ENCODE results near the gene CDK9.
"Not testable (repeated sequence)": the region's sequence is repeated elsewhere in the genome, so short reads cannot be mapped to it uniquely, and the experiment has no call there.

Gene CDK9

DNA sequence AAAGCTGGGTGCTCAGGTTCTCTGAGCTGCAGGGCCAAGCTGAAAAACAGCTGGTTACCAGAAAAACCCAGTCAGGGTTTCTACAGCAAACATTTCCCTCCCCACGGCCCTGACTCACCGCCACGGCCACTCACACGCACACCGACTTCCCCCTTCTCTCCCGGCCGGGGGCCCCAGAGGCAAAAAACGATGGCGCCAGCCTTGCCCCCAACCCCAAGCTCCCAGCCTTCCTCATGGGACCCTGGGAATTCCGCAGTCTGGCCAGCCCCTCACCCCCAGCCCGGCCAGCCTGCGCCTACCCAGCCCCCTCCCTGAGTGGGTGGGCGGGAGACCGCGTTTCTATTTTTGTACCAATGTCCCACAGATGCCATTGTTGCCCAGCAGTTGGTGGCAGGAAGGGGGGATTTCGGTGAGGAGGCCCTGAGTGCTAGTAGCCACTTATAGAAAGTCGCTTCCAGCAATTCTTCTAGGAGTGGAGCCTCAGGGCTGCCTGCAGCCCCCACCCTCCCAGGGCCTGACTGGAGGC lies 50.2 kb downstream of the CDK9 start:
- Histone ChIP-seq H3K18ac (ENCODE audit: low read length) (peak overlapping the region; percentile 70), H3K27ac (replicated peaks; ENCODE audit: low read length) (peak overlapping the region; percentile 29), H2BK120ac (ENCODE audit: low read depth, low read length) (no peak overlapping the region), H3K14ac (ENCODE audit: low read length) (no peak overlapping the region), H3K4me1 (ENCODE audit: control insufficient read depth in 2 of 2, insufficient read depth in 1 of 2, low read depth in 1 of 2, low read length in 2 of 2) (peaks cover 15 to 25% of the 10 kb centered on the region in 2 donors), H2AFZ (ENCODE audit: low read length) (peak overlapping the region; percentile 86), H2BK15ac (ENCODE audit: low read length) (peak overlapping the region; percentile 15), H2BK5ac (ENCODE audit: low read length) (peak overlapping the region; percentile 47), H3K79me1 (ENCODE audit: low read depth, low read length) (no peaks in the 10 kb centered on the region), H3K27me3 (ENCODE audit: control insufficient read depth in 3 of 3, insufficient read depth in 3 of 3, low read depth in 1 of 3, low read length in 3 of 3) (no peaks in the 10 kb centered on the region), H2BK12ac (ENCODE audit: low read length) (no peak overlapping the region), H4K8ac (ENCODE audit: low read depth, low read length) (no peak overlapping the region), H3K9ac (ENCODE audit: low read depth, low read length, poor library complexity) (no peak overlapping the region), H3K23ac (ENCODE audit: low read depth, low read length, poor library complexity) (no peak overlapping the region), H3K36me3 (replicated peaks in 1 of 2; ENCODE audit: control insufficient read depth in 2 of 2, insufficient read depth in 2 of 2, low read length in 2 of 2) (no peaks in the 10 kb centered on the region), H3K4me2 (ENCODE audit: insufficient read depth, low read length, poor library complexity, severe bottlenecking) (no peak overlapping the region), H3K4me3 (ENCODE audit: low read length in 2 of 2) (no peak overlapping the region), H3K4ac (ENCODE audit: low read length) (no peak overlapping the region), H3K9me3 (replicated peaks in 1 of 2; ENCODE audit: control insufficient read depth in 2 of 2, insufficient read depth in 1 of 2, low read depth in 1 of 2, low read length in 2 of 2) (no peaks in the 10 kb centered on the region), H2AK5ac (ENCODE audit: low read depth, low read length) (peak overlapping the region; percentile 0), H4K91ac (ENCODE audit: low read depth, low read length, poor library complexity) (no peak overlapping the region)
- WGBS, 2 donors (ENCODE audit: extremely low coverage in 2 of 2, insufficient read length in 2 of 2, insufficient replicate concordance in 1 of 2): no CpG with 5 or more reads among the region's 17 CpGs
- DNase-seq (ENCODE audit: low spot score): no peak

GRCh38 chr9:127836561-127836960 lies 50.7 kb downstream of the CDK9 start:
- H2AK5ac ChIP-seq (ENCODE audit: low read depth, low read length); H4K8ac ChIP-seq (ENCODE audit: low read depth, low read length); H3K23ac ChIP-seq (ENCODE audit: low read depth, low read length, poor library complexity); H3K9ac ChIP-seq (ENCODE audit: low read depth, low read length, poor library complexity); H2BK15ac ChIP-seq (ENCODE audit: low read length); H2BK5ac ChIP-seq (ENCODE audit: low read length); H3K4me2 ChIP-seq (ENCODE audit: insufficient read depth, low read length, poor library complexity, severe bottlenecking); H3K9me3 ChIP-seq (replicated peaks in 1 of 2; ENCODE audit: control insufficient read depth in 2 of 2, insufficient read depth in 1 of 2, low read depth in 1 of 2, low read length in 2 of 2); H4K91ac ChIP-seq (ENCODE audit: low read depth, low read length, poor library complexity); H3K4me3 ChIP-seq (ENCODE audit: low read length in 2 of 2); H3K4ac ChIP-seq (ENCODE audit: low read length); DNase-seq (ENCODE audit: low spot score); H3K27me3 ChIP-seq (ENCODE audit: control insufficient read depth in 3 of 3, insufficient read depth in 3 of 3, low read depth in 1 of 3, low read length in 3 of 3); H3K79me1 ChIP-seq (ENCODE audit: low read depth, low read length); H3K36me3 ChIP-seq (replicated peaks in 1 of 2; ENCODE audit: control insufficient read depth in 2 of 2, insufficient read depth in 2 of 2, low read length in 2 of 2); H2BK12ac ChIP-seq (ENCODE audit: low read length); H3K14ac ChIP-seq (ENCODE audit: low read length); H2BK120ac ChIP-seq (ENCODE audit: low read depth, low read length): not testable (repeated sequence)
- Histone ChIP-seq H3K27ac (replicated peaks; ENCODE audit: low read length) (peak overlapping the region; percentile 5), H2AFZ (ENCODE audit: low read length) (peak overlapping the region; percentile 86), H3K4me1 (ENCODE audit: control insufficient read depth in 2 of 2, insufficient read depth in 1 of 2, low read depth in 1 of 2, low read length in 2 of 2) (peaks cover 15 to 25% of the 10 kb centered on the region in 2 donors), H3K18ac (ENCODE audit: low read length) (peak overlapping the region; percentile 25)
- WGBS, 2 donors (ENCODE audit: extremely low coverage in 2 of 2, insufficient read length in 2 of 2, insufficient replicate concordance in 1 of 2): no CpG with 5 or more reads among the region's 3 CpGs

- no peak overlapping the region for H3K4me3 ChIP-seq (ENCODE audit: low read length in 2 of 2)
- no peak overlapping the region for H2AK5ac ChIP-seq (ENCODE audit: low read depth, low read length)
- no peak overlapping the region for H2BK120ac ChIP-seq (ENCODE audit: low read depth, low read length)
- no peak for DNase-seq (ENCODE audit: low spot score)
- no peaks in the 10 kb centered on the region for H3K36me3 ChIP-seq (replicated peaks in 1 of 2; ENCODE audit: control insufficient read depth in 2 of 2, insufficient read depth in 2 of 2, low read length in 2 of 2)
- no peak overlapping the region for H3K4me2 ChIP-seq (ENCODE audit: insufficient read depth, low read length, poor library complexity, severe bottlenecking)
- 100% methylated on average over 1 of the region's 4 CpGs; no CpG with 5 or more reads in 1 of the 2 donors for WGBS, 2 donors (ENCODE audit: extremely low coverage in 2 of 2, insufficient read length in 2 of 2, insufficient replicate concordance in 1 of 2)
- no peak overlapping the region for H2BK12ac ChIP-seq (ENCODE audit: low read length)
- H2AFZ ChIP-seq (ENCODE audit: low read length): no peak overlapping the region
- H2BK5ac ChIP-seq (ENCODE audit: low read length): no peak overlapping the region
- H3K9ac ChIP-seq (ENCODE audit: low read depth, low read length, poor library complexity): no peak overlapping the region
- H3K18ac ChIP-seq (ENCODE audit: low read length): no peak overlapping the region
- H3K23ac ChIP-seq (ENCODE audit: low read depth, low read length, poor library complexity): no peak overlapping the region
- H4K8ac ChIP-seq (ENCODE audit: low read depth, low read length): no peak overlapping the region
- H3K4me1 ChIP-seq (ENCODE audit: control insufficient read depth in 2 of 2, insufficient read depth in 1 of 2, low read depth in 1 of 2, low read length in 2 of 2): peaks cover 15 to 25% of the 10 kb centered on the region in 2 donors
- H3K14ac ChIP-seq (ENCODE audit: low read length): no peak overlapping the region
- no peak overlapping the region for H3K4ac ChIP-seq (ENCODE audit: low read length)
- no peaks in the 10 kb centered on the region for H3K27me3 ChIP-seq (ENCODE audit: control insufficient read depth in 3 of 3, insufficient read depth in 3 of 3, low read depth in 1 of 3, low read length in 3 of 3)
- H4K91ac ChIP-seq (ENCODE audit: low read depth, low read length, poor library complexity): no peak overlapping the region
- H2BK15ac ChIP-seq (ENCODE audit: low read length): no peak overlapping the region
- H3K27ac ChIP-seq (replicated peaks; ENCODE audit: low read length): no peak overlapping the region
- no peaks in the 10 kb centered on the region for H3K9me3 ChIP-seq (replicated peaks in 1 of 2; ENCODE audit: control insufficient read depth in 2 of 2, insufficient read depth in 1 of 2, low read depth in 1 of 2, low read length in 2 of 2)
- no peaks in the 10 kb centered on the region for H3K79me1 ChIP-seq (ENCODE audit: low read depth, low read length)
These were observed 51.5 kb downstream of the CDK9 start for GRCh38 chr9:127837346-127837745.

- Histone ChIP-seq H4K8ac (ENCODE audit: low read depth, low read length) (no peak overlapping the region), H3K9ac (ENCODE audit: low read depth, low read length, poor library complexity) (peak overlapping the region; percentile 56), H3K79me1 (ENCODE audit: low read depth, low read length) (no peaks in the 10 kb centered on the region), H3K36me3 (replicated peaks in 1 of 2; ENCODE audit: control insufficient read depth in 2 of 2, insufficient read depth in 2 of 2, low read length in 2 of 2) (no peaks in the 10 kb centered on the region), H3K4me2 (ENCODE audit: insufficient read depth, low read length, poor library complexity, severe bottlenecking) (no peak overlapping the region), H3K4ac (ENCODE audit: low read length) (no peak overlapping the region), H2AFZ (ENCODE audit: low read length) (peak overlapping the region; percentile 96), H3K14ac (ENCODE audit: low read length) (no peak overlapping the region), H3K27ac (replicated peaks; ENCODE audit: low read length) (no peak overlapping the region), H3K27me3 (ENCODE audit: control insufficient read depth in 3 of 3, insufficient read depth in 3 of 3, low read depth in 1 of 3, low read length in 3 of 3) (no peaks in the 10 kb centered on the region), H3K4me1 (ENCODE audit: control insufficient read depth in 2 of 2, insufficient read depth in 1 of 2, low read depth in 1 of 2, low read length in 2 of 2) (peaks cover 15 to 25% of the 10 kb centered on the region in 2 donors), H3K4me3 (ENCODE audit: low read length in 2 of 2) (peak overlapping the region in 1 of 2 donors; percentile 28), H2BK5ac (ENCODE audit: low read length) (peak overlapping the region; percentile 77), H4K91ac (ENCODE audit: low read depth, low read length, poor library complexity) (peak overlapping the region; percentile 9), H3K9me3 (replicated peaks in 1 of 2; ENCODE audit: control insufficient read depth in 2 of 2, insufficient read depth in 1 of 2, low read depth in 1 of 2, low read length in 2 of 2) (no peaks in the 10 kb centered on the region), H3K23ac (ENCODE audit: low read depth, low read length, poor library complexity) (peak overlapping the region; percentile 10), H2BK15ac (ENCODE audit: low read length) (peak overlapping the region; percentile 38), H2AK5ac (ENCODE audit: low read depth, low read length) (peak overlapping the region; percentile 96), H3K18ac (ENCODE audit: low read length) (peak overlapping the region; percentile 70), H2BK12ac (ENCODE audit: low read length) (no peak overlapping the region), H2BK120ac (ENCODE audit: low read depth, low read length) (no peak overlapping the region)
- WGBS, 2 donors (ENCODE audit: extremely low coverage in 2 of 2, insufficient read length in 2 of 2, insufficient replicate concordance in 1 of 2): no CpG with 5 or more reads among the region's 18 CpGs
- no peak for DNase-seq (ENCODE audit: low spot score)
These were observed 52.7 kb downstream of the CDK9 start for GRCh38 chr9:127838375-127839078.
